Hematopoietic multipotent progenitor cell (in vitro differentiated cells): ENCODE data around the gene BOC. TPM values are rescaled to one million over a fixed set of nuclear protein-coding genes. Genes with fewer than 3 reads are reported as not detected.

Source experiments
- DNase-seq, 3 donors: peaks; one replicate each; pipeline ENCODE4 v3.0.0-alpha.2; 2011 to 2015; ENCODE audit warnings: low read depth in 2 of 3, low spot score in 2 of 3
- total RNA-seq: library from RNA; depleted of rRNA; stranded (reverse); fragments of >200 nt; gene quantifications from one replicate; pipeline ENCODE4 v1.2.3, GENCODE V29; 2012

Gene BOC
- total RNA-seq, 1 donor: under 0.01 TPM

DNA sequence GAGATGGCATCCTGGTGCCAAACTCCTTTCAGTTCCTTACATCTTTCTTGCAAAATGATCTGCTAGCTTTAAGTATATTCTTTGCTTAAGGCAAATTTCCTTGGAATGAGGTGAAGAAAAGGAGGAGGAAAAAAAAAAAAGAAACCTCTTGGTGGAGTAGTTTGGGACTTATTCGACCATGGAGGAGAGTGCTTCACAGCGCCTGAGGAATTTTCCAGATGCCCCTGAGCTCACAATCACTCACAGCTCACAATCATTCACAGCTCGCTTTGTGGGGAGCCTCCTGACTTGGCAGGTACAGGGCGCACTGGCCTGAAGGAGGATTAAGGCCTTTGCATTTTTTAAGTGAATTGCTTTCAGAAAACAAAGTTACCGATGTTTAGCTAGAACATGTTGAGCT, 53.9 kb downstream of the BOC start:
- DNase-seq: no peak

DNA sequence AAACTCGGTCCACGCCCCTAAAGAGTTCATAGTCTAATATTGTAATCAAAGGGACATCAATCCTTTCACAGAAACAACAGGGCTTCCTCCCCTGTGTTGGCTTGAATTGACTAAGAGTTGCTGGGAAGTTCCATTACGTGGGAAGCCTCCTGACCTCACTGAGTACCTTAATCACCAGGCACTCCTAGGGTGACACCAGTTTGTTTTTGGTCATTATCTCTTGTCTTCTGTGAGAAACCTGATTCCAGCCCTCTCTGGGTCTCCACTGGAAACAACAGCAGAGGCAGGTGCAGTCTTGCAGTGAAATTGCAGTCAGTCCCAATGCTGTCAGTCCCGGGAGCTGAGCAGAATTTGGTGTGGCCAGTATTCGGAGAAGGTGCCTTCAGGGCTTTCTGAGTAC, 55.4 kb downstream of the BOC start:
- DNase-seq: no peak

GRCh38 chr3:113268311-113268710, 57.0 kb downstream of the BOC start:
- DNase-seq: no peak

- DNase-seq: no peak
These were observed 57.6 kb downstream of the BOC start for GRCh38 chr3:113268942-113269341.

- no peak for DNase-seq
These were observed 58.3 kb downstream of the BOC start for GRCh38 chr3:113269661-113270060.

DNA sequence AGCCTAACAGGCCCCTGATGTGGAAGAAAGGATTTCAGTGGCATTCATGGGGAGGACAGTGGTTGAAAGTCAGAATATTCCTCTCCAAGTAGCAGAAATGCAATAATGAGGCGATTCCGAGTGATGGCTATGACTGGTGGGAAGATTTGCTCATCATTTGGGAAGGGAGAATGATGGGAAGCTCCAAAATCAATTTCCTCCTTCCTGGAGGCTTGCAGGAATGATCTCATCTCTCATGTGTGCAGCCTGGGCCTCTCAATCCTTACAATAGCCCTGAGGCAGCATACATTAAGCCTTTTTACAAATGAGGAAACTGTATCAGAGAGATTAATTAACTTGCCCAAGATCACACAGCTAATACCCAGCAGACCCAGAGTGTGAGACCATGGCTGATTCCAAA, 58.7 kb downstream of the BOC start:
- DNase-seq: no peak

- DNase-seq: no peak
These were observed 59.4 kb downstream of the BOC start for GRCh38 chr3:113270786-113271185.

- DNase-seq: no peak
These were observed 59.8 kb downstream of the BOC start for GRCh38 chr3:113271189-113271588.

- DNase-seq: no peak
These were observed 60.4 kb downstream of the BOC start for GRCh38 chr3:113271594-113272384.

- no peak for DNase-seq
These were observed 61.0 kb downstream of the BOC start for GRCh38 chr3:113272385-113272779.

- DNase-seq: no peak
These were observed 61.7 kb downstream of the BOC start for GRCh38 chr3:113273011-113273410.

DNA sequence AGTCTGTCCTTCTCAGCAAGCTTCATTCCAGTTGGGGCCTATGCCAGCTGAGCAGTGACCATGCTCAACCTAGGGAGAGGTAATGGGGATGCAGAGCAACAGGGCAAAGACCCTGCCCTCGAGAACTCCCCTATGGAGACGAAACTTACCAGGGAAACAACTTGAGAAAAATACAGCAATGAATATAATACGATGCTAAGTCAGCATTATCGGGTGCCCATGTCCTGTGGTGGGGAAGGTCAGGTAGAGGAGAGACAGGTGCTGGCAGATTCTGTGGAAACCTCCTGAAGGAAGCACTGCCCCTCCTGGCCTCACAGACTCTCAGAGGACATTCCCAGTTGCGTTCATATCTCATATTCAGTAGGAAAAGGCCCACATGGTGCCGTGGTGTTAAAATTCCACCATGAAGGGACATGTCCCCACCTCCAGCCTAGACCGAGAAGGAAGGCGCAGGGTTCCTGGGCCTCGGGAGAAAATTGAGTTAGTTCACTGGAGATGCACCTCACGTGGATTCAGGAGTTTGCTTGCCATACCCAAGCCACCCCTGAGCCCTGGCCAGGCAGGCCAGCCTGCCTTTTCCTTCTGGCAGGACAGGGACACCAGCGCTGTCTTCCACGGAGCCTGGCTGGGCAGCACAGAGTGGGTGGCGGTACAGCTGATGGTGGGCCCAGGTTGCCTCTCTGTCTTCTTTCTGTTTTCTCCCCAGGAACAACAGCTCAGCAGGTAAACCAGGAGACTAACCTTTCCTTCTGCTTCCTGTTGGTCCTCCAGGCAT, 62.4 kb downstream of the BOC start:
- DNase-seq: no peak

DNA sequence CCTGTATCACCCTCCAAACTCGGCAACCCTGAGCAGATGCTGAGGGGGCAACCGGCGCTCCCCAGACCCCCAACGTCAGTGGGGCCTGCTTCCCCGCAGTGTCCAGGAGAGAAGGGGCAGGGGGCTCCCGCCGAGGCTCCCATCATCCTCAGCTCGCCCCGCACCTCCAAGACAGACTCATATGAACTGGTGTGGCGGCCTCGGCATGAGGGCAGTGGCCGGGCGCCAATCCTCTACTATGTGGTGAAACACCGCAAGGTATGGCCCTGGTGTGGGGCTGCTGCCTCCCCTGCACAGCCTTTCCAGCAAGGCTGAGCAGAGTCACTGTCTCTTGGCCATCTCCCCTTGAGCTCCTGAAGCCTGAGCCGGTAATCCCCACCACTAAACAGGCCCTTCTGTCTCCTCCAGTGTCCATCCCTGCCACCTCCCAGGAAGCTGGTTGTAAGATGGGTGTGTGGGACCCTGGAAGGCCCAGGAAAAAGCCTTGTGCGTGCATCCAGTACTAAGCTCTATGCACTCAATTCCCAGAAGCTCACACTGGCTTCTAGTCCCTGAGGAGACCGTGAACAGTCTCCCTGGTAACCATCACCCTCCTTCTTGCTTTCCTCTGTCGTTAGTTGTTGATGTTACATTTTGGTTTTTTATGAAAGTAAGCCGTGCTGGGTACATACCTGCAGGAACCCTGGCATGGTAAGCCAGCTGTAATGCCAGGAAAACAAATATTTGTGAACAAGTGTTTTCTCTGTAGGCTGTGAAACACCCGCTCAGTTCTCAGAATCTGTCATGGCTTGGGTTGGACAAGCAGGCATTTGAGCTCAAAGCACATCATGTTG, 63.3 kb downstream of the BOC start:
- no peak for DNase-seq

DNA sequence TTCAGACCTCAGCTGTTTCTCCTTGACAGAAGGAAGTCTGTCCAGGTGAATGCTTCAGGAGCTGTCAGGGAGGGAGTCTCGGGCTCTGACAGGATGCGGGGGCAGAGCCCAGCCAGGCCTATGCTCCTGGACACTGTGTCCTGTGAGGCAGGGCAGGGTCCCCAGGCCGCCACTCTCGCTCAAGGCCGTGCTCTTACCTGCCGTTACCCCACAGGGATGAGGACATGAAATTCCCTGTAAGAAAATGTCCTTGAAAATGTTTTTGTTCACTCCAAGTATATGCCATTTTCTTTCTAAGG, 63.9 kb downstream of the BOC start:
- no peak for DNase-seq

GRCh38 chr3:113275583-113275928, 64.2 kb downstream of the BOC start:
- DNase-seq: no peak

GRCh38 chr3:113275929-113276750, 64.8 kb downstream of the BOC start:
- peak in 2 of 3 donors; percentile 60 to 75 for DNase-seq

GRCh38 chr3:113276751-113277080, 65.4 kb downstream of the BOC start:
- DNase-seq: no peak

DNA sequence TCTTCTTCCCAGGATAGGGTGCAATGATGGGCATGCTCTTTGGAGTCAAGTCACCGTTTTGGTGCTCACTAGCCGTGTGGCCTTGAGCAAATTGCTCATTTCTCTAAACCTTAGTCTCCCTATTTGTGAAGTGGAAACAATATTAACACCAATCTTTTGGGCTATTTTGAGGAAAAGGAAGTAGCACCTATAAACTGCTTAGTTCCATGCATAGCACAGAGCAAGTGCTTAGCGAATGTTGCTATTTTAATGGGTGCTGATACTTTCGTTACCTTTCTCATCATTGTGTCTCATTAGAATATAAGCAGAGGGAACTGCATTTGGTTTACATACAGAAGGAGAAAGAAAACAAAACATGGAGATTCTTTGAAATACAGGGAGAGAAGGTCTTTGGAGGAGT, 66.1 kb downstream of the BOC start:
- DNase-seq: no peak

GRCh38 chr3:113277941-113278598, 66.7 kb downstream of the BOC start:
- DNase-seq: no peak

DNA sequence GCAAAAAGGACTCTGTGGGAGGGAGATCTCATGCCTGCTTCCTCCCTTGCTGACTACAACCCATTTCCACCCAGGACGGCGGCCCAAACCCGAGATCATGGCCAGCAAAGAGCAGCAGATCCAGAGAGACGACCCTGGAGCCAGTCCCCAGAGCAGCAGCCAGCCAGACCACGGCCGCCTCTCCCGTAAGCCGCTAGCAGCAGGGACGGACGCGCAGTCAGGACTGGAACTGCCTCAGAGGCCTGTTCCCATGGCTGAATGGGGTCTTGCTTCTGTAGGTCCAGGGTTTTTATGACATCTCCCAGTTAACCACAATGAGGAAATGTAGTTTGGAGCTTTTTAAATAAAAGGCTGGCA, 67.2 kb downstream of the BOC start:
- DNase-seq: no peak
